NCI-H2107 (cell line): Measurements from ENCODE around the gene SESN1.

ENCODE experiments used
- DNase-seq: peaks from one replicate; lab custom pipeline; 2025; lab: John Stamatoyannopoulos, UW

SESN1 gene

GRCh38 chr6:108937170-108937569 is 157.5 kb downstream of the SESN1 start:
- DNase-seq: no peak
